GM18511 (cell line): ENCODE data around the gene TTK.
"Not testable (repeated sequence)": the region's sequence is repeated elsewhere in the genome, so short reads cannot be mapped to it uniquely, and the experiment has no call there.

Experiments used
- ATAC-seq: cut with Tn5 transposase; IDR thresholded peaks from one replicate; pipeline ENCODE4 v1.9.1; 2021; ENCODE audit warnings: mild to moderate bottlenecking, moderate library complexity; ENCODE audit not compliant: unreplicated experiment

TTK gene

DNA sequence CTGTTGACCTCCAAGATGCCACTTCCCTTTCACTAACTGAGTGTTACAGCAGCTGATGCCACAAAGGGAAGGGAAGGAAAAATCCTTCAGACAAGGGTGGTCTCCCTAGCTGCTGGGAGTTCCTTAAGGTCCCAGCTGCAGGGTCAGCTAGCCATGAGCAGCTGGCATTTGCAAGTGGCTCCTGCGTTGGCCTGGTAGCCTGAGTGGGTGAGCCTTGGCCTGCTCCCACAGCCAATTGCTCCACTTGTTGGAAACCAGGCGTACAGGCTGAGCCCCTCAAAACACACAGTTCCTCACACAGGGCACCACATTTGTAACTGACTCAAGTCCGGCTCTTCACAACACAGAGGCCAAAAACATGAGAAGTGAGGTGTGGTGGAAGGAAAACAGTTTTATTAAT, 16.7 kb downstream of the TTK start:
- ATAC-seq, result no peak

DNA sequence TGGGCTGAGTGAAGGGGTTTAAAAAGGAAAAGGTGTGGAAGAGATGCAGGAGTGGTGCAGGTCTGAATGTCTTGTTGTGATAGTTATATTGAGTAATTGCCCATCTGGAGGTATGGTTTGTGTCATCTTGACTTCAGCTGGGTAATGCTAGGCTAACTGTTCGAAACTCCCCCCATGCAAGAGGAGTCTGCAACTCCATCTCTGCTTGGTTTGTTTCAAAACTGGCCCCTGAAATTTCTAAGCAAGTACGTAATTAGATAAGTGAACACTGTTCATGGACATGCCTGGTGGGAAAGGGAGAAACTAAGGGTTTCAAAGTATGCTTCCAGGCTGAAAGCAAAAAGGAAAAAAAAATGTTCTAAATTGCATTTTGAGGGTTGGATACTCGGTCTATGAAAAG, 17.1 kb downstream of the TTK start:
- no peak for ATAC-seq

DNA sequence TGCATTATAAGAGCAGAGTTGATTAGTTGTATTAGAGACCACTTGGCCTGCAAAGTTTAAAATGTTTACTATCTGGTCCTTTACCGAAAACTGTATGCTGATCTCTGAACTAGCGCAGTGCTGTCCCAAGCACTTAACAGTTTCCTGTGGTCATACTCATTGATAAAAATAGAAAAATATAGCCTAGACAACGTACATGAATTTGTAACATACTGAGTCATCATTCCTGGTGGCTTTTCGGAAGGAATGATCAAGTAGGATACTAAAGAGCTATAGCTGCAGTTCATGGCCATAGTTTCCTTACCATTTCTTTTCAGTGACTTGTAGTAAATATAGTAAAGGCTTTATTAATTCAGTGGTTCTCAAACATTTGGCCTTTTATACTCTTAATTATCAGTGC, 18.4 kb downstream of the TTK start:
- ATAC-seq, result no peak

DNA sequence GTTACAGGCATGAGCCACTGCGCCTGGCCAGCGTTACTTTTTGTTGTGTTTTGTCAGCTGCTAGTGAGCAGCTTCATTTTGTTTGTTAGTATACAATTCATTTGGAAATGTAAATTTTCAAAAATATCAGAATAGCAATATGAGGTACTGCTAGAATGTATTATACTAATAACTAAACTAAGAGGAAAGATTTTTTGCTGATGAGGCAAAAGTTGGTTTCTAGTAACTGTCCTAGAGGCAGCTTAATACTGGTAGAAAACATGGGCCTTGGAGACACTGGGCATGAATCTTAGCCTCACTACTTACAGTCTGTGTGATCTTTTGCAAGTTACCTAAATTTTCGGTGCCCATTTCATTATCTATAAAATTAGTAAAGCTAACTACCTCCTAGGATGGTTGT, 24.1 kb downstream of the TTK start:
- no peak for ATAC-seq

DNA sequence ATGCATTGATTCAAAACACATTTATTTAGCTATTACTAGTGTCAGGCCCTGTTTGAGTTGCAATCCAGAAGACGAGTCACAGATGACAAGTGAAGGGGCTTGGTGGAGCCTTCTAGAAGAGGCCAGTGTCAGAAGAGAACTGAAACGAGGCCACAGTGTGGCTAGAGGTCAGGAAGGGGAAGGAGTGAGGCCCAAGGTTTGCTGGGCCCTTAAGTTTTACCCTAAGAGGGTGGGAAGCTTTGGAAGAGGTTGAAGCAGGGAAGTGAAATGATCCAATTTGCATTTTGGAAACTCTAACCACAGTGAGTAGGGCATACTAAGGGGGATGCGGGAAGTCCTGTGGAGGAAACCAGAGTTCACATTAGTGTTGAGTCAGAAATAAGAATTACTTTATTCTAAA, 25.0 kb downstream of the TTK start:
- peak; percentile 91 for ATAC-seq

DNA sequence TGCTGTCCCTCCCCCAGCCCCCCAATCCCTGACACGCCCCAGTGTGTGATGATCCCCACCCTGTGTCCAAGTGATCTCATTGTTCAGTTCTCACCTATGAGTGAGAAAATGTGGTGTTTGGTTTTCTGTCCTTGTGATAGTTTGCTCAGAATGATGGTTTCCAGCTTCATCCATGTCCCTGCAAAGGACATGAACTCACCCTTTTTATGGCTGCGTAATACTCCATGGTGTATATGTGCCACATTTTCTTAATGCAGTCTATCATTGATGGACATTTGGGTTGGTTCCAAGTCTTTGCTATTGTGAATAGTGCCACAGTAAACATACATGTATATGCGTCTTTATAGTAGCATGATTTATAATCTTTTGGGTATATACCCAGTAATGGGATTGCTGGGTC, 43.8 kb downstream of the TTK start:
- not testable (repeated sequence) for ATAC-seq

DNA sequence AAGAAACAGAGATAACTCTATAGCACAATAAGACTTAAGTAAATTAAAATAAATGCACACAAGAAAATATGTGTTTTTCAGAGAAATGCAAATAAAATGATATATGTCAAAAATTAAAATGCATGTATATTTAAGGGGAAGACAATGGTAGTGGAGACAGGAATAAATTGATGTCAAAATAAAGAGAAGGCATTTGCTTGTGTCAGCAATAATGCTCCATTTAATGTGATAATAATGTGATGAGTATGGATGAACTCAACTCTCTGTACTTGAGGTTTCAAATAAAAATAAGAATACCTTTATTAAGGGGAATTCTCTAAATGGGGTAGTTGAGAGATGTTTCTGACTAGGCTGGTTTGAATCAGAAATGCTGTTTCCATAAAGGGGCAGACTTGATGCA, 56.3 kb downstream of the TTK start:
- no peak for ATAC-seq

DNA sequence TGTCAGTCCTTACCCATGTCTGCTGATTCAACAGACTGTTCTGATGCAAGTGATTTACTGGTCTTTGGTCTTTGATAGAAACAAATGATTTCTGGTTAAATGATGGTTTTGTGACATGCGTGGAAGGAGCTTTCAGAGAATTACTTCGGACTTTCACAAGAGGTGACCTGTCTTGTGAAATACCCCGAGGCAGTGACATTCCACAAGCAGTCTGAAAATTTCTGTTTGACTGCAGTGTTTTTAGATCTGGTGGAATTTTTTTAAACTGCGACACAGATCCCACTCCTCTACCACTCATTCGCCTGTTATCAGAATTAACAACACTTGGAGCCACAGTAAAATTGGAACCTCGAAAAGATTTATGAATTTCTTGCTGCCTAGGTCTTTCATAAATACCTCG, 63.7 kb downstream of the TTK start:
- not testable (repeated sequence) for ATAC-seq

DNA sequence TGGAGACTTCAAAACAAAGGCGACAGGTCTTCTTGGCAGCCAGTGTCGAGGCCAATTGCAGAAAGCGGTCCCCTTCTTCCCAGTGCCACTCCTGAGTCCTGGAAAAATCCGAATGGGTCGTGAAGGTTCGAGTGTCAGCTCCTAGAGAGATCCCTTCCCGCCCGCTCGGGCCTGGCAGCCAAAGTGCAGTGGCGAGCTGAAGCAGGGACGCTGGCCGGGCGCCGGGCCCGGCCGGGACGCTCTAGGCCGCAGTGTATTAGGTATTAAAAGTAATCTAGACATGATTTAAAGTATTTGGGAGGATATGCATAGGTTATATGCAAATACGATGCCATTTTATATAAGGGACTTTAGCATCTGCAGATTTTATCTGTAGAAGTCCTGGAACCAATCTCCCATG, 66.0 kb downstream of the TTK start:
- ATAC-seq, result not testable (repeated sequence)

DNA sequence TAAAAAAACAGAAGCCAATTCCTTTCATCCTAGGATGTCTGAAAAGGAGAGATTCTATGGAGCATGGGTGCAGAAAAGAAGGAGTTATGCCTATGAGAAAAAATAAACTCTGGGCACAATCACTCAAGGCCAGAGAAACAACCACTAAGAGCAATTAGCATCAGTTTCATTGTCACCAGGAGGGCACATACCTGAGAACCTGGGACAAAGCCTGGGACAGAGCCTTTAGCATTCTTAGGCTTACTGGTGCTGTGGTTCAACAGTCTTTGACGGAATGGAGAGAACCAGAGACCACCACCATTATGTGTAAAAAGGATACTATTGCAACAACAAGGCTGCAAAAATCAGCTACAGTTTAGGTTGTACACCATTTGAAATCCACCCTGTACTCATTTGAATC, 72.6 kb downstream of the TTK start:
- ATAC-seq, result no peak

DNA sequence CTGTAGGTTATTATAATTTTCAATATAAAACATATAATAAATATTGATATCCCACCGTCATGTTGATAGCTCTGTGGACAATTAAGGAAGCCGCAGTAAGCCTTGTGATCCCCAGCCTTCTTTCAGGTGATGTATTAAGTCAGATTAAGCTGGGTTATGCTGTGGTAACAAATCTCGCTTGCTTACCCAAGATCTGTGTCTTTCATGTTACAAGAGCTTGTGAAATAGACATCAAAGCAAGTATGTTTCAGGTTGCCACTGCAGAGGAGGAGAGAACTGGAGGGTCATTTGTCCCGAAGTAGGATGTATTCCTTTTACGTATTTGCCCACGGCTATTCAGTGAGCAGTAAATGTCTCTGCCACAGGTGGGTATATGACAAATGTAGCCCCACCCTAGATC, 84.2 kb downstream of the TTK start:
- ATAC-seq, result no peak

DNA sequence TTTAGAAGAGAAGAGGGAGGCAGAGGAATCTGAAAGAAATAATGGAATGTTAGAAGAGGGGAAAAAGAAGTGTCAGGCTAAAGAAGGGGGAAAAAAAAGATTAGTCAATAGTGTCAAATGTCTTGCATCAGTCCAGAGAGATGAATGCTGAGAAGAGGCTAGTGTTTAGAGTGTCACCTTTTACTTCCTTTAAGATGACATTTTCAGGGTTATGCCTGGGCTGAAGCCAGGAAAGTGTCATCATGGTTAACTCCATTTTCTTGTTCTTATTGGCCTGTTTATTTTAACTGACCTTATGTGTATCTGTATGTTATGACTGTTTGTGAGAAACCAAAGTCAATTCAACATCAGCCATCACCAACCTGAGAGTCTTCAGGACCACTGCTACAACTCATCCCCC, 87.1 kb downstream of the TTK start:
- no peak for ATAC-seq
